Naive thymus-derived CD4-positive, alpha-beta T cell (primary cell): ENCODE measurements around the gene ACAA2. TPM values are rescaled to one million over a fixed set of nuclear protein-coding genes. Genes with fewer than 3 reads are reported as not detected.

ENCODE experiments used
- ATAC-seq: fragments of 150-1000 bp; cut with Tn5 transposase; 2 replicates; pipeline ENCODE4 v1.10.0; 2021; ENCODE audit warnings: mild to moderate bottlenecking, moderate library complexity
- CTCF ChIA-PET: fragments of 350-600 bp; sonication (Branson Sonifier 250); formaldehyde crosslinking; loops from one replicate; lab custom pipeline; 2021; ENCODE audit warnings: antibody characterized with exemption; lab: Charles Lee
- POLR2A ChIA-PET: fragments of 350-600 bp; sonication (Branson Sonifier 250); formaldehyde crosslinking; loops from one replicate; lab custom pipeline; 2021; ENCODE audit warnings: antibody characterized with exemption, inconsistent platforms; lab: Charles Lee
- DNase-seq, 9 donors: peaks; one replicate each; pipeline versions ENCODE4 v3.0.0 to v3.0.0-alpha.2; 2020 to 2022; ENCODE audit warnings: mixed read lengths in 1 of 9
- H3K27ac ChIP-seq: one replicate; pipeline ENCODE4 v1.7.0; 2013; ENCODE audit warnings: mild to moderate bottlenecking, low read depth, low read length, moderate library complexity
- H3K27me3 ChIP-seq, 2 donors: one replicate each; pipeline ENCODE4 v1.7.0; 2013; ENCODE audit warnings: low read length in 2 of 2, mild to moderate bottlenecking in 2 of 2, moderate library complexity in 2 of 2; ENCODE audit not compliant: control insufficient read depth in 2 of 2, insufficient read depth in 2 of 2
- H3K36me3 ChIP-seq, 3 experiments: 1 replicate in 2 of 3; 2 replicates in 1 of 3; pipeline ENCODE4 v1.7.0; 2013; ENCODE audit warnings: low read length in 3 of 3, mild to moderate bottlenecking in 3 of 3, moderate library complexity in 1 of 3; ENCODE audit not compliant: insufficient read depth in 3 of 3, control insufficient read depth in 2 of 3
- H3K4me1 ChIP-seq, 2 donors: one replicate each; pipeline ENCODE4 v1.7.0; 2013; ENCODE audit warnings: low read length in 2 of 2, mild to moderate bottlenecking in 2 of 2, moderate library complexity in 1 of 2; ENCODE audit not compliant: control insufficient read depth in 2 of 2, insufficient read depth in 2 of 2
- H3K4me3 ChIP-seq: 2 replicates; pipeline ENCODE4 v1.7.0; 2013; ENCODE audit warnings: mild to moderate bottlenecking, low read length
- H3K9me3 ChIP-seq, 3 experiments: 1 replicate in 2 of 3; 2 replicates in 1 of 3; pipeline ENCODE4 v1.7.0; 2013; ENCODE audit warnings: low read length in 3 of 3; ENCODE audit not compliant: control insufficient read depth in 2 of 3
- H3K27ac Mint-ChIP-seq, 9 donors: one replicate each; pipeline ENCODE4 v1.8.0; 2020 to 2022; ENCODE audit warnings: mixed read lengths in 9 of 9, mild to moderate bottlenecking in 8 of 9, moderate library complexity in 5 of 9, inconsistent platforms in 2 of 9
- H3K27me3 Mint-ChIP-seq, 5 donors: one replicate each; pipeline ENCODE4 v1.8.0; 2021 to 2022; ENCODE audit warnings: mixed read lengths in 5 of 5, mild to moderate bottlenecking in 1 of 5
- H3K36me3 Mint-ChIP-seq, 5 donors: one replicate each; pipeline ENCODE4 v1.8.0; 2020 to 2022; ENCODE audit warnings: mixed read lengths in 5 of 5, mild to moderate bottlenecking in 3 of 5, inconsistent platforms in 1 of 5
- H3K4me1 Mint-ChIP-seq, 7 donors: one replicate each; pipeline ENCODE4 v1.8.0; 2020 to 2022; ENCODE audit warnings: mixed read lengths in 7 of 7, mild to moderate bottlenecking in 3 of 7, inconsistent platforms in 1 of 7
- H3K4me3 Mint-ChIP-seq, 10 donors: one replicate each; pipeline ENCODE4 v1.8.0; 2020 to 2022; ENCODE audit warnings: mild to moderate bottlenecking in 10 of 10, mixed read lengths in 10 of 10, moderate library complexity in 6 of 10, inconsistent platforms in 2 of 10
- H3K9me3 Mint-ChIP-seq, 11 donors: one replicate each; pipeline ENCODE4 v1.8.0; 2020 to 2022; ENCODE audit warnings: mixed read lengths in 11 of 11, mild to moderate bottlenecking in 4 of 11, inconsistent platforms in 1 of 11, moderate library complexity in 1 of 11
- intact Hi-C, 2 donors: fragments of 100-400 bp; cut with micrococcal nuclease; formaldehyde crosslinking; loops; one replicate each; pipeline ENCODE4 v1.15.1; 2023
- polyA plus RNA-seq, 2 donors: library from polyadenylated mRNA; unstranded; fragments of 300-500 nt; fragmentation: Illumina TruSeq; gene quantifications; one replicate each; pipeline ENCODE4 v1.2.3, GENCODE V29; 2021
- total RNA-seq, 6 experiments: library from RNA in 5 of 6; stranded (reverse) in 5 of 6; gene quantifications; 1 replicate in 5 of 6; 2 replicates in 1 of 6; pipeline ENCODE4 v1.2.3 and lab custom pipeline; 2021 to 2026

Gene ACAA2
- total and polyA plus RNA-seq, 7 experiments from 2014 or later, result 15.4 to 94.7 (median 29.3) TPM

- ATAC-seq (no peak), DNase-seq (no peak)
- POLR2A ChIA-PET, result interaction anchor here (0.6 kb wide), 1 partner anchor 22 kb away, joined by 3 read pairs; no protein-coding TSS in a partner anchor
- H3K9me3 Mint-ChIP-seq, result no peaks in the 10 kb centered on the region
- Histone ChIP-seq H3K4me1 (no peaks in the 10 kb centered on the region), H3K36me3 (no peaks in the 10 kb centered on the region), H3K4me3 (no peak overlapping the region), H3K27ac (no peak overlapping the region), H3K27me3 (no peaks in the 10 kb centered on the region), H3K9me3 (no peaks in the 10 kb centered on the region)
- no peak overlapping the region for H3K4me3 Mint-ChIP-seq
- H3K27me3 Mint-ChIP-seq, result peaks cover 9 to 16% (median 12%) of the 10 kb centered on the region in 5 donors
- CTCF ChIA-PET, result interaction anchor here (0.6 kb wide), 1 partner anchor 27 kb away, joined by 4 read pairs; no protein-coding TSS in a partner anchor
- peaks cover 0 to 6% (median 0%) of the 10 kb centered on the region in 7 donors for H3K4me1 Mint-ChIP-seq
- no peak overlapping the region for H3K27ac Mint-ChIP-seq
- intact Hi-C loops, result no loop called here
- H3K36me3 Mint-ChIP-seq, result no peaks in the 10 kb centered on the region
Observed at GRCh38 chr18:49846718-49847470, 33.6 kb upstream of the ACAA2 start.

GRCh38 chr18:49846361-49846662 is 33.0 kb upstream of the ACAA2 start:
- Histone ChIP-seq H3K4me1 (no peaks in the 10 kb centered on the region), H3K9me3 (no peaks in the 10 kb centered on the region), H3K36me3 (no peaks in the 10 kb centered on the region), H3K4me3 (no peak overlapping the region), H3K27ac (no peak overlapping the region), H3K27me3 (no peaks in the 10 kb centered on the region)
- H3K9me3 Mint-ChIP-seq, result no peaks in the 10 kb centered on the region
- ChIA-PET POLR2A (interaction anchor here (0.6 kb wide), 1 partner anchor 21 kb away, joined by 3 read pairs; no protein-coding TSS in a partner anchor), CTCF (no interaction called here)
- intact Hi-C loops, result no loop called here
- no peak for DNase-seq
- H3K4me3 Mint-ChIP-seq, result no peak overlapping the region
- H3K4me1 Mint-ChIP-seq, result peaks cover 0 to 6% (median 0%) of the 10 kb centered on the region in 7 donors
- no peak overlapping the region for H3K27ac Mint-ChIP-seq
- peaks cover 9 to 16% (median 12%) of the 10 kb centered on the region in 5 donors for H3K27me3 Mint-ChIP-seq
- no peak for ATAC-seq
- H3K36me3 Mint-ChIP-seq, result no peaks in the 10 kb centered on the region

- DNase-seq, result no peak
- Histone ChIP-seq H3K27ac (no peak overlapping the region), H3K27me3 (no peaks in the 10 kb centered on the region), H3K4me3 (no peak overlapping the region), H3K4me1 (no peaks in the 10 kb centered on the region), H3K9me3 (no peaks in the 10 kb centered on the region), H3K36me3 (no peaks in the 10 kb centered on the region)
- no peaks in the 10 kb centered on the region for H3K9me3 Mint-ChIP-seq
- intact Hi-C loops, result no loop called here
- peaks cover 0 to 6% (median 0%) of the 10 kb centered on the region in 7 donors for H3K4me1 Mint-ChIP-seq
- POLR2A ChIA-PET, result no interaction called here
- no peak overlapping the region for H3K27ac Mint-ChIP-seq
- H3K27me3 Mint-ChIP-seq, result peaks cover 8 to 16% (median 12%) of the 10 kb centered on the region in 5 donors
- no peak for ATAC-seq
- CTCF ChIA-PET, result no interaction called here
- H3K4me3 Mint-ChIP-seq, result no peak overlapping the region
- no peaks in the 10 kb centered on the region for H3K36me3 Mint-ChIP-seq
Observed at GRCh38 chr18:49845629-49846360, 32.5 kb upstream of the ACAA2 start.

- no peaks in the 10 kb centered on the region for H3K27me3 ChIP-seq
- ATAC-seq (no peak), DNase-seq (no peak)
- Mint-ChIP-seq H3K36me3 (peaks cover 0 to 4% (median 0%) of the 10 kb centered on the region in 5 donors), H3K27ac (no peak overlapping the region), H3K4me1 (peaks cover 0 to 11% (median 0%) of the 10 kb centered on the region in 7 donors), H3K4me3 (no peak overlapping the region), H3K9me3 (peaks cover 0 to 2% (median 0%) of the 10 kb centered on the region in 11 donors), H3K27me3 (peaks cover 5 to 16% (median 12%) of the 10 kb centered on the region in 5 donors)
- H3K9me3 ChIP-seq, result no peaks in the 10 kb centered on the region
- H3K4me3 ChIP-seq, result no peak overlapping the region
- H3K4me1 ChIP-seq, result no peaks in the 10 kb centered on the region
- intact Hi-C loops, result no loop called here
- CTCF ChIA-PET, result no interaction called here
- no peak overlapping the region for H3K27ac ChIP-seq
- H3K36me3 ChIP-seq, result no peaks in the 10 kb centered on the region
- POLR2A ChIA-PET, result no interaction called here
Observed at GRCh38 chr18:49844903-49845302, 31.6 kb upstream of the ACAA2 start.

- no peak overlapping the region for H3K4me3 ChIP-seq
- DNase-seq, result no peak
- CTCF ChIA-PET, result no interaction called here
- Mint-ChIP-seq H3K36me3 (peaks cover 0 to 4% (median 0%) of the 10 kb centered on the region in 5 donors), H3K9me3 (peaks cover 0 to 2% (median 0%) of the 10 kb centered on the region in 11 donors), H3K4me1 (peaks cover 0 to 11% (median 0%) of the 10 kb centered on the region in 7 donors), H3K4me3 (no peak overlapping the region), H3K27me3 (peaks cover 5 to 14% (median 10%) of the 10 kb centered on the region in 5 donors), H3K27ac (no peak overlapping the region)
- no peaks in the 10 kb centered on the region for H3K36me3 ChIP-seq
- ATAC-seq, result no peak
- H3K27me3 ChIP-seq, result no peaks in the 10 kb centered on the region
- H3K9me3 ChIP-seq, result no peaks in the 10 kb centered on the region
- no peaks in the 10 kb centered on the region for H3K4me1 ChIP-seq
- H3K27ac ChIP-seq, result no peak overlapping the region
- intact Hi-C loops, result no loop called here
- POLR2A ChIA-PET, result no interaction called here
Observed at GRCh38 chr18:49843778-49844625, 30.7 kb upstream of the ACAA2 start.

GRCh38 chr18:49843131-49843530 is 29.8 kb upstream of the ACAA2 start:
- no peak overlapping the region for H3K27ac Mint-ChIP-seq
- Histone ChIP-seq H3K36me3 (no peaks in the 10 kb centered on the region), H3K27me3 (no peaks in the 10 kb centered on the region), H3K9me3 (no peaks in the 10 kb centered on the region), H3K4me1 (no peaks in the 10 kb centered on the region), H3K4me3 (no peak overlapping the region), H3K27ac (no peak overlapping the region)
- ChIA-PET CTCF (no interaction called here), POLR2A (no interaction called here)
- peaks cover 0 to 2% (median 0%) of the 10 kb centered on the region in 11 donors for H3K9me3 Mint-ChIP-seq
- no peak for DNase-seq
- intact Hi-C loops, result no loop called here
- peaks cover 0 to 10% (median 3%) of the 10 kb centered on the region in 5 donors for H3K27me3 Mint-ChIP-seq
- H3K4me1 Mint-ChIP-seq, result peaks cover 0 to 7% (median 0%) of the 10 kb centered on the region in 7 donors
- no peak for ATAC-seq
- H3K36me3 Mint-ChIP-seq, result peaks cover 0 to 5% (median 0%) of the 10 kb centered on the region in 5 donors
- no peak overlapping the region for H3K4me3 Mint-ChIP-seq
